ENCODE data around the gene ARIH2.

ARIH2 gene

DNA sequence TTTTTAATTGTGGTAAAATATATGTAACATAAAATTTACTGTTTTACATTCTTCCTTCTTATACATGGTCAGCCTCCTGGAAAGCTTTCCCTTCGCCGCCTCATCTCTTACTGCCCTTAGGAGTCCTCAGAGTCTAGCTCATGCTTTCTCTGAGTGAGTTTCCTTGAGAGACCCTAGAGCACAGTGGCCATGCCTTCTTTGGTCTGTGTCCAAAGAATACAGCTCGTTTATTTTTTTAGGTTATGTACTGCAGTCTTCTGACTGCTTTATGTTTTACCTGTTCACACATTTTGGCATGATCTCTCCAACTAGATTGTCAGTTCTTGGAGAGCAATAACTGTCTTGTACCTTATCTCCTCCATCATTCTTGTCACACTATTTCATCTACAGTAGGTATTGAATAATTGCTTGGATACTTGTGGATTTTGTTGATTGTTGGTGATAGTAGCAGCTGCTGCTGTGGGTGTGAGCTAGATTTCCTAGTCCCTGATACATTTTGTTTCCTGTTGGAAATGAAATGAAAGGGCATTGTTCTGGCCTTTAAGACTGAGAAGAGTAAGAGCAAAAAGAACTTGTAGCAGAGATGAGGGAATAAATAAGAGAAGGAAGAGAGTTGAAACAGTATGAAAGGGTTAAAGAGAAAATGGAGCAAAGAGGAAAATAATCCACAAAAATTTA lies 10.9 kb downstream of the ARIH2 start:
- ATAC-seq, result no peak

DNA sequence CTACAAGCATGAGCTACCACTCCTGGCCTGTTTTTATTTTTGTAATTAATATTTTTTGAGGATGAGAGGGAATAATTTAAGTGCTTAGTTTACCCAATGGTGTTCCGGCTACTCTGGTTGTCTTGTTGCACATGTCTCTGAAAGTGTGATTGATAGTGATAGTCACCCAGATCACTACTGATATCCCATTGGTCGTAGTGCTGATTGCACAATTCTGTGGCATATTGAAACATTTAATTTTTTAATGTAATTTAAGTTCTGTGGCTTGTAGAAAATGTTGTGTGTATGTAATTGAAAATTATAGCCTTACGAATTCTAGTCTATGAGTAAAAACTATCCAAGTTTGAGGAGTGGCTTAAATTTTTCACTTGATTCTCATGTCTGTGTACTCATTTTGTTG lies 11.9 kb downstream of the ARIH2 start:
- no peak for ATAC-seq

DNA sequence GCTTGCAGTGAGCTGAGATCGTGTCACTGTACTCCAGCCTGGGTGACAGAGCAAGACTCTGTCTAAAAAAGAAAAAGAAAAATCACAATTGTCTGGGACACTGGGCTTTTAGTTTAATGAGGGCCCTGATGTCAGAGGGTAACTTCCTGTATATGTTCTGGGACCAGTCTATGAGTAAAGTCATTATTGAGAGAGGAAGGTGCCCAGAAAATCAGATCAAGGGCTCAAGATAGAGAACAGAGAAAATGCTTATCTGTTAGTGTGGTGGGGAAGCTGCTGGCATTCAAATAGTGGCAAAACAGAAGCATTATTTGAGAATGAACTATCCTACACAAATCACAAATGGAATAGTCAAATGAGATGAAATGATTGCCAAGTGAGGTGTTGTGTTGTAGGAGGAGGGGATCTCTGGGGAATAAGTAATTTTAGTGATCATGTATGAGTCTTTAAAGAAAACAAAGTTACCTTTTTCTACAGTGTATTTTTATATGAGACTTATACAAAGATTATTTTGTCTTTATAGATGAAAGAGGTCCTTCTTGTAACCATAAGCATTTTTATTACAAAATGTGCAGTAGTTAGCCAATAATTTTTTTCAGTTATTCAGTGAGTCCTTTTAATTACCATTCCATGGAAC lies 13.4 kb downstream of the ARIH2 start:
- ATAC-seq, result no peak

DNA sequence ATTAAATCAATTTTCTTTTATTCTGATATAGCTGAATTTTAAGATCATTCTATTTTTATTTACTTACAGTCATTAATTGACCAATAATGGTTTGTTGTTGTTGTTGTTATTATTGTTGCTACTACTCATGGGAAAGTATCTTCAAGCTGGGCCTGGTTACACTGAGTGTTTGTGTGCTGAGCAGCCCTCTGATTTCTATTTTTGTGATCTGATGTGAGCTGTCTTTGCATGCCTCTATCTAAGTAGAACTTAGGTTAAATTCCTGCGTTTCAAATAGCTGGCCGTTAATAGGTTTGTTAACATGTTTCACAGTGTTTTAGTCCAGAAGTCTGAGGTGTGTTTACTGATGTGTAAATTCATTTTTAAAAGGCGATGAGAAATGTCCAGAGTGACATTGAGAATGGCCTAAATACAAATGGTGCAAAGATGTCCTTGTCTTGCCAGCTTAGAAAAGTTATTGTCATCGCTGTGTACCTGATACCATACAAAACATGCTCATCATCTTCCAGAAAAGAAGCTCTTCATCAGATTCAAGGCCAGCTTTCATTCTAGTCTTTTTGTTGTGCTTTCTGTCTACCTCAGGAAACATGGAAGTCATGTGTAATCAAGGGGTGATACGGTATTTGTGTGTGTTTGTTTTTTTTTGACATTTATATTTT lies 15.8 kb downstream of the ARIH2 start:
- ATAC-seq, result no peak

DNA sequence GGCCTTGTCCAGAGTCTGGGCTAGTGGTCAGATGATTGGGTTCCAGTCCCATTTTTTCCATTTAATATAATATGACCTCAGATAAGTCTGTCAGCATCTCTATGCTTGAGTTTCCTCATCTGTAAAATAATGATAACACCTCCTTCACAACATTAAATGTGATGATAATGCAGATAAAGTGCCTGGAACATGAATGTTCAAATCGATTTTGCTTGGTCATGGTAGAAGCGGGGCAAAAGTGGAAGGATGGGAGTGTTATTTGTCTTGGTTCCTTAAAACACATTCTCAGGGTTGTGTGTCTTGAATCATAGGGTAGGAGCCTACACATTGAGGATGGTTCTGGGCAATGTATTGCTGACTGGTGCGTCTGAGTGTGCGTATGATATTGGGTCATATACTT lies 16.9 kb downstream of the ARIH2 start:
- no peak for ATAC-seq

DNA sequence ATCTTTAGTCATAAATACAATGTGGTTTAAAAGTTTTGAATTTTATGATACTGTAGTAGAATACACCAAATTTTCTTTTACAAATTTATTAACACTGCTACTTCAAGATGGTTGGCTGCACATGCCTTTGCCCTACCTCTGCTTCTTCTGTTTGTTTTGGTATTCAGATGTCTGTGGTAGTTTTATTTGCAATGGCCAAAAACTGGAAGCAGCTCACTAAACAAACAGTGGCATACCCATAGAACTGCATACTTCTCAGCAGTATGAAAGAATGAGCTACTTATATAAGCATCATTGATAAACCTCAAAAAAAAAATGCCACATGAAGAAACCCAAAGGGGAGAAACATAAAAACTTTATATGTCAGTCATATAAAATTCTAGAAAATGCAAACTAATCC lies 19.5 kb downstream of the ARIH2 start:
- no peak for ATAC-seq

DNA sequence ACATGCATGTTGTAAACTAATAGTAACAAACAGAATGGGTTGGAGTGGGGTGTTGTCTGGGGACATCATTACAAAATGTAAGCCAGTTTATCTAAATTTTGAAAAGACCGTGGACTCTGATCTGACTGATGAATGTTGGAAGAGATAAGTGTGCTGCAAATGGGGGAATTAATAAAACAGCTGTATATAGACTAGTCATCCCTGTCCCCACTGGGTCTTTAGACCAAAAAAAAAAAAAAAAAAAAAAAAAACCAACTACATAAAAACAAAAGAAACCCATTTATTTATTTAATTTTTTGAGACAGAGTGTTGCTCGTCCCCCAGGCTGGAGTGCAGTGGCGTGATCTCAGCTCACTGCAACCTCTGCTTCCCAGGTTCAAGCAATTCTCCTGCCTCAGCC lies 20.0 kb downstream of the ARIH2 start:
- no peak for ATAC-seq

DNA sequence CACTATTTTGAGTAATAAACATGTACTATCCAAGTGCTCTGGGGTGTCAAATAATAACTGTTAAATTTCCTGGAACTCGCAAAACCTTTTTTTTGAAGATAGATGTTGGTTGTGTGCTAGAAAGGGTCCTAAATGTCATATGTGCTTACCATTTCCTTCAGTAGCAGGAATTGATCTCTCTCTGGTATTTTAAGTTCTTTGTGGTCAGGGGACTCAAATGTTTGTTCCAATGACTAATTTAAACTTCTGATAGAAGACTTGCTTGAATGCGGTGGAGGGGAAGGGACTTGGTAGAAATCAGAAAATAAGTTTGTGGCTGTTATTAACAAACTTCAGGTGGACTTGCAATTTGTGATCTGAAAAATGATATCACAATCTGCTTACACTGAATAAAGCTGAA lies 26.8 kb downstream of the ARIH2 start:
- ATAC-seq, result no peak

DNA sequence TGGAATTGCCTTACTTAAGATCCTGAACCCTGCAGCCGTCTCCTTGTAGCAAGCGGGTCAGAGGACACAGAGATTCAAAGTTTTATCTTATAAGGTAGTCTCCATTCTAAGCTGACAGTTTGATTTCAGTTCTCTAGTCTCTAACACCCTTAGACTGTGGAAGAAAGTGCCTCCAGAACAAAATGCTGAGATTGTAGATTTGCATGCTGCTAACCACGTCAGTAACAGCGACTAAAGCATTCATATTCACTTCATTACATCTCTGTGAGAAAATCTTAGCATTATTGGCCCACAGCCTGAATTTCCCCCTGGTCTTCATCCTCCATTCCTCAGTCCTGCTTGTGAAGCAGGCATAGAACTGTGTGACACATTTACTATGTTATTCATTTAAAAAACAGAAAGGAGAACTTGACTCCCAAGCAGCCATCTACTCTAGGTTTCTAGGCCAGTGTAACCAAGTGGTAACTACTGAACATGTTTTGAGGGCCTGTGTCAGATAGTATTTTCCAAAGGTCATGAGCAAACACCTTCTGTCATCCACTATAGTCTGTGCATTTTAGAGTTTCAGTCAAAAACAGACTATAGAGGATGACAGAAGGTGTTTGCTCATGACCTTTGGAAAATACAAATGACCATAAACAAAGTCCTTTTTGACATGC lies 27.4 kb downstream of the ARIH2 start:
- ATAC-seq, result no peak

DNA sequence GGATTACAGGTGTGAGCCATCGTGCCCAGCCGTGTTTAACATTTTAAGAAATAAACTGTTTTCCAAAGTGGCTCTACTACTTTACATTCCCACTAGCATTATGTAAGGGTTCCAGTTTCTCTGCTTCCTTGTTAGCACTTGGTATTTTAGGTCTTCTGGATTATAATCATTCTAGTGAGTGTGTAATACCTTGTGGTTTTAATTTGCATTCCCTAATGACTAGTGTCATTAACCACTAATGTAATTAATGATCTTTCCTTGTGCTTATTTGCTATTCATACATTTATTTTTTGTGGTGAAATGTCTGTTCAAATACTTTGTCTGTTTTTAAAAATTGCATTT lies 30.7 kb downstream of the ARIH2 start:
- no peak for ATAC-seq

DNA sequence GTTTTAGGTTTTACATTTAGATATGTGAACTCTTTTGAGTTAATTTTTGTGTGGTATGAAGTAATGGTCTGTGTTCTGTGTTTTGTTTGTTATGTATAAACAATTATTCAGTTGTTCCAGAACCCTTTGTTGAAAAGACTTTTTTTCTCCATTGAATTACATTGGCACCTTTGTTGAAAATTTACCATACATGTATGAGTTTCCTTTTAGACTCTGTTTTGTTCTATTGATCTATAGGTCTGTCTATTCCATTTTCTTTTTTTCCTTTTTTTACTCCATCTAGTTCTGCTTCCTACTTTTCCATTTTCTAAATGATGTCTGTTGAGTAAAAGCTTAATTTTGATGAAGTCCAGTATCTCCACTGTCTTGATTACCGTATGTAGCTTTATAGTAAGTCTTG lies 31.4 kb downstream of the ARIH2 start:
- ATAC-seq, result no peak

DNA sequence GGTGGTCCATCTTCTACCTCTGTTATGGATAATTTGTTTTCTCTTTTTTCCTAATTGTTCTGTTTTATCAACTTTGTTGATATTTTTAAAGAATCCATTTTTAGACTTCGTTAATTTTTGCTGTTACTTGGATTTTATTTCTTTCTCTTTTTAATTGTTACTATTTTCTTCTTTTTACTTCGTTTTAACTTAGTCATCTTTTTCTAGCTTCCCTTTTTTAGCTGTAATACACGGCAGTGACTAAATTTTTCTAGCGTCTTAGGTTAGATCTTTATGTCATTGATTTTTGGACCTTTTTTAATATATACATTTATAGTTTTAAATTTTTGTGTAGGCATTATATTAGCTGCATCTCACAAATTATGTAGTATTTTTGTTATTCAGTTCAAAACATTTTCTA lies 33.1 kb downstream of the ARIH2 start:
- ATAC-seq, result no peak

DNA sequence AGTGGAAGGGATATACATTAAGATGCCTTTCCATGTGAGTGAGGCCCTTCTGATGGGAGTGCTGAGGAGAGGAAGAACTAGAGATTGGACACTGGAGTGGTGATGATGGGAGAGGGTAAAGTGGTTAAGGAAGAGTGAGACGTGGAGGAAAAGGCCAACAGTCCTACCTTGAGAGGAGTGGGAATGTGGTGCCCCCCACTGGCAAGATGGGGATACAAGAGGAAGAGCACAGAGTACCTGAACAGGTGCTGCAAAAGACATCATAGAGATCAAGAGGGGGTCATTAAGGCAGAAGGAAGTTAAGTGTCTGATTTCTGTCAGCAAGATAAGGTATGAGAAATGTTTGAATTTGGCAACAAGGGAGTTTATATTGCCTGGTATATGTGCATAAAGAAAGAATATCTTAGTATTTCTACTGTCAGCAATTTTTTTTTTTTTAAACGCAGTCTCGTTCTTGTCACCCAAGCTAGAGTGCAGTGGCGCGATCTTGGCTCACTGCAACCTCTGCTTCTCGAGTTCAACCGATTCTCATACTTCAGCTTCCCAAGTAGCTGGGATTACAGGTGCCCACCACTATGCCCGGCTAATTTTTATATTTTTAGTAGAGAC lies 34.0 kb downstream of the ARIH2 start:
- peak in 1 of 2 donors; percentile 63 for ATAC-seq

DNA sequence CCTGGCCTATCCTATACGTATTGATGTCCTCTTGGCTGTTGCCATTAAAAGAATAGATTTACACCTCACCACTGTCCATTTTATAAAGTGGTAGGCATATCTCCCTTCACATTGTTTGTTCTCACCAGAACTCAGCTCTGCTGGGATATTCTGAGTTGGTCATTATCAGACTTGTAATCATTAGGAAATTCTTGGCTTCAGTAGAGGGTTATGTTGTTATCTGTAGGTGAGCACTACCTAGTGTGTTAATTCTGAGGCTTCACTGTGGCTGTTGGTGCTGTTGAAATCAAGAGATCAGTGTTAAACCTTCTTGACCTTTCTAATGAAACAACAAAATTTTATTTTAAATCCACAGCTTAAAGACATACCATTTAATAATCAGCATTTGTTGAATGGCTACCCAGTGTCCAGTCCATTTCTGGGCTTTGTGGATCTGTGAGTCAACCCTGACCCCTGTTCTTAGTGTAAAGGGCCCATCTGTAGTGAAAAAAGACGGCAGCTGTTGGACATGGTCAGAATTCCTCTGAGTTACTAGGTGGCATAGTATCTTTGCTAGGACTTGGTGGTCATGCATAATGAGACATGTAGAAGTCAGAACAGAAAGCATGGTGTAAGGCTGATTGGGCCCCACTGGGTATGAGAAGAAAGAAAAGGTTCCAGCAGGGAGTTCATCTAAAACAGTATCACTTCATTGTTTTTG lies 38.5 kb downstream of the ARIH2 start:
- no peak for ATAC-seq

DNA sequence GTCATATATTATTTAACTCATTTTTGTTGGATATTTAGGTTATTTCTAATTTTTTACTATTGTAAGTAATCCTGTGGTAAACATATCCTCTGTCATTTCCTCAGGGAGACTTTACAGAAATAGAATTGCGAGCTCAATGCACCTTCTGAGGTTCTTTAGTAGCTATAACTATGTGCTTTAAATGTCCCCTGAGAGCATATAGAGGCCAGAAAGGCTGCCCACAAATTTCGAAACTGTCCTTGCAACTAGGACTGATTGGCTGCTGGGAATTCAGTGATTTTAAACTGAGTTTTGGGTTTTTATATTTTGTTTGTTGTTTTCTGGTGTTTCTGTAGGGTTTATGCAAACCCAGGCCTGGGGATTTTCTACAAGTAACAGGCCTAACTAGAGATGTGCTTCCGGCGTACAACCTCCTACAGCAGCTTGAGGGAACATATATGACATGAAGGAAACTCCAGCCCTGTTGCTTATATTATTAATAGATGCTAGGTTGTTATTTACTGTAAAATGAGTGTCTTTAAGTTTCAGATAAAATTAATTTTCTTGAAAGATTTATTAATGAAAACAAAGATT lies 42.3 kb downstream of the ARIH2 start:
- no peak for ATAC-seq

DNA sequence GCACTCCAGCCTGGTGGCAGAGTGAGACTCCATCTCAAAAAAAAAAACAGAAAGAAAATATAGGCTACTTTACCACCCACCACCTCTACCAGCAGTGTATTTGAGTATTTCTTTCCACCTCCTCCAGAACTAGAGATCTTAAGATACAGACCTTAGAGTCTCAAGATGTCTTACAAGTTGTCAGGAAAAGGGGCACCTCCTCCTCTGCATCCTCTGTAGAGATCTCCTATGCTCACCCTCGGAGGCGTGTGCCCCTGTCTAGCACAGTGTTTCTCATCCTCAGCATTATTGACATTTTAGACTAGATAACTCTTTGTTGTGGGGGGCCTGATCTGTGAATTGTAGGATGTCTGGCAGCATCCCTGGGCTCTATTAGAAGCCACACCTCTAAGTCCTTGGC lies 43.7 kb downstream of the ARIH2 start:
- ATAC-seq, result no peak

DNA sequence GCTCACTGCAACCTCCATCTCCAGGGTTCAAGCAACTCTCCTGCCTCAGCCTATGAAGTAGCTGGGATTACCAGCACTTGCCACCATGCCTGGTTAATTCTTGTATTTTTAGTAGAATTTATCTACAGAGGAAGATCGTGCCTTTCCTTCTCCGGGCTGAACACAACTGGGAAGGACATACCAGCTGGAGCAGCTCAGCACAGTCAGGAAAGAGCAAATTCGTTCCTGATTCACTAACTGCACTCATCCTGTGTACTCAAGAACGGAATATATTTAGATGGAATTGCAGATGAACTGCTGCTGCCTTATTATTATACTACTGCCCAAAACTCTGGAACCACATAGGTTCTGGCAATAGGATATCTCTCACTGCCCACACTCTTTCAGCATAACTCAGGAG lies 44.3 kb downstream of the ARIH2 start:
- ATAC-seq, result no peak

DNA sequence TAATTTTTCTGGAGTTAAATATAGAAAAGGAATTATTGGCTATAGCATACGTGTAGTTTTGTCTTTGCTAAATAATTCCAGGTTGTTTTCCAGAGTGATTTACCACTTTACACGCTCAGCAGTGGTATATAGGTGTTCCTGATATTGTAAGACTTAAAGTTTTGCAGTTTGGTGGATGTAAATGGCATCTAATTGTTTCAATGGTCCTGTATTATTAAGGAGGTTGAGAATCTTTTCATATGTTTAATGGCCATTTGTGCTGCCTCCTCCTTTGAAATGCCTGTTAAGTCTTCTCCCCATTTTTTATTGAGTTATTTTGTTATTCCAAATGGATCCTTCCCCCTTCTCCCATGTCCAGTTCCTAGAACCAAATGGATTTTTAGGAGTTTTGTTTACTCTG lies 44.9 kb downstream of the ARIH2 start:
- no peak for ATAC-seq

DNA sequence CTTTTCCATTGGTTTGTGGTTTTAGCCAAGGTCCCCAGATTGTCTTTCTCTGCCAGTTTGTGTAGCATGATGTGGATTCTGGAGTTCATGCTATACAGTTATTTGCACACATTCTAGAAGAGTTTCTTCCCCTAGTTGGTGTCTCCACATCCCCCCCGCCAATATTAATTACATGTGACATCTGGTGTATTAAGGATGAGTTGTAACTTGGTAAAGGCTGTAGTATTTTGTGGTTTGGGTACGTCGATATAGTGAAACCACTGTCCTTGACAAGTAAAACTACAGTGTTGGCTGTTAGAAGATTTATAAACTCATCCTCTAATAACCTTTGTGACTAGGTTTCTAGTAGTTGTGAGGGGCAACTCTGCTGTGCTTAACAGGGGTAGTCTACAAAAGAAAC lies 47.7 kb downstream of the ARIH2 start:
- no peak for ATAC-seq

DNA sequence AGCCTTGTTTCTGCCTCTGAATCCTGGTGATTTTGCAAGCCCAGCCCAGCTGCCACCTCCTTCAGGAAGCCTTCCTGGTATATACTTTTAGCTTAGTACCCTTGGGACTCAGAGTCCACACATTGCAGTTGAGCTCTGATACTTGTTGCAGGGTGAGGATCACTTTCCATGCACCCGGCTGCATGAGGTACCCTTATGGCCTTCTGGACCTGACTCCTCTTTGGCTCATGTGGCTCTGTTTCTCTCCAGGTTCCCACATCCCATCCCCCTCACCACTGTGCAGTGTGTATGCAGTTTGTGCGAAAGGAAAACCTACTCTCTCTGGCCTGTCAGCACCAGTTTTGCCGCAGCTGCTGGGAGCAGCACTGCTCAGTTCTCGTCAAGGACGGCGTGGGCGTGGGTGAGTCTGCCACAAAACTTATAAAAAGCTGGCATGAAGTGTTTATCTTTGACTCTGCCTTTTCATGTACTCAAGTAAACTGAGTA lies 48.3 kb downstream of the ARIH2 start:
- no peak for ATAC-seq

DNA sequence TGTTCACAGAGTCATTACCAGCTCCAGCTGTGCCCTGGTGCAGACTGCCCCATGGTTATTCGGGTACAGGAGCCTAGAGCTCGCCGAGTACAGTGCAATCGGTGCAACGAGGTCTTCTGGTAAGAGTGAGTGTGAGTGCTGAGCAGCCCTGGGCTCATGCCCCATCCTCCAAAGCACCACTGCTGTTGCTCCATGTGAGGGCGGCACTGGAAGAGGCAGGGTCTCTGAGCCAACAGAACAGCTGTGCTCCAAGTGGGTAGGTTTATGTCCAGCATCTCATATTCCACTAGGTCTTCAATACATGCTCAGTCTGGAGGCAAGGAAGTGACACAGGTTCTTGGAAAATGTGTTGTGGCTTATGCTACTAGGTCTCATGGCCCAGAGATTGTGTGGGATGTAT lies 51.9 kb downstream of the ARIH2 start:
- ATAC-seq, result no peak

DNA sequence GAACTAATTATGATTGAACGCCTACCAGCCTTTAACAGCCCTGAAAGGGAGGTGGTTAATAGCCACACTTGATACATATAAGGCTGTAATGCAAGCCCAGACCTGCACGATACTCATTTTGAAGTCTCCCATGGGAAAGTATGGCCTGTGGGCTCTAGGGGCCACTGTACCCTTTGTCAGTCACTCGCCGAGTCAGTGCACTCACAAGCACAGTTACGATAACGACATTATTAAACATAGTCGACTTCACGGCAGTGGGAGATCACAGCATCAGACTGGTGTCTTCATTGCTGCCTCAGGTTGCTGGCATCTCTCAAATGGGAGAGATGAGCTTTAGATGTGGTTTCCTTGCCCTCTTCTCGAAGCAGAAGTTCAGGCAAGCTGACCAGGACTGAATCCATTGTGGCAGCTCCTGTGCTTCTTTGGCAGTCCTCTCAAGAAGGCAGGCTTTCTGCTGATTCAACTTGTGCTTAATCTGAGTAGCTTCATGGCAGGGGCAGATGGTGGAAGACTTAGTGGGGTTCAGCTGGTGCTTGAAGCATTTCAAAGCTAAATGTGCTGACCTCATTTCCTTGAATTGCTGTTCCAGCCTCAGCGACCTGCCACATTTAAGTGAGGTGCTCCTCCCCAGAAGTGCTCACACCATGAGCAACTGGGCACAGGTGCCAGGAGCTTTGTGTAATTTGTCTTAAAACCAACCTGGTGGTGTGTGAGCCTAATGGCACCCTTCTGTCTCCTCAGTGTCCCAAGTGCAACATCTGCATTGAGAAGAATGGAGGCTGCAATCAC lies 55.6 kb downstream of the ARIH2 start:
- no peak for ATAC-seq
